B cell (primary cell): ENCODE results near the gene ATCAY. TPM values are rescaled to one million over a fixed set of nuclear protein-coding genes. Genes with fewer than 3 reads are reported as not detected.

ENCODE experiments used
- ATAC-seq: fragments of 200-7000 bp; cut with Tn5 transposase; one replicate; pipeline ENCODE4 v1.10.0; 2021; ENCODE audit warnings: low read depth, mild to moderate bottlenecking, moderate number of reproducible peaks, moderate library complexity
- CTCF ChIA-PET: fragments of 350-600 bp; sonication (Branson Sonifier 250); formaldehyde crosslinking; loops from one replicate; lab custom pipeline; 2021; ENCODE audit warnings: antibody characterized with exemption, inconsistent platforms; lab: Charles Lee
- POLR2A ChIA-PET: fragments of 350-600 bp; sonication (Branson Sonifier 250); formaldehyde crosslinking; loops from one replicate; lab custom pipeline; 2021; ENCODE audit warnings: antibody characterized with exemption; lab: Charles Lee
- DNase-seq: peaks from one replicate; pipeline ENCODE4 v3.0.0; 2013
- H2AFZ ChIP-seq: 2 replicates; pipeline ENCODE4 v1.6.1; 2012; ENCODE audit warnings: mild to moderate bottlenecking, low read depth, low read length; ENCODE audit not compliant: insufficient read depth, poor library complexity, severe bottlenecking
- H3K27ac ChIP-seq, 2 donors: 1 replicate in 1 of 2; 2 replicates in 1 of 2; pipeline ENCODE4 v1.5.1; 2012 to 2013; ENCODE audit warnings: low read length in 2 of 2, mild to moderate bottlenecking in 2 of 2, moderate library complexity in 1 of 2
- H3K27me3 ChIP-seq, 4 experiments: fragments of 200-600 bp in 1 of 4; sonication (generic) in 1 of 4; replicated peaks in 1 of 4; 1 replicate in 2 of 4; 2 replicates in 2 of 4; pipeline versions ENCODE4 v1.6.1 to v1.7.0; 2013 to 2016; ENCODE audit warnings: low read length in 3 of 4, mild to moderate bottlenecking in 2 of 4, mixed read lengths in 1 of 4, moderate library complexity in 1 of 4; ENCODE audit not compliant: insufficient read depth in 4 of 4, control insufficient read depth in 3 of 4; ENCODE audit errors: control extremely low read depth in 1 of 4
- H3K36me3 ChIP-seq, 2 experiments: replicated peaks in 1 of 2; 1 replicate in 1 of 2; 2 replicates in 1 of 2; pipeline versions ENCODE4 v1.6.1 to v1.7.1; 2013; ENCODE audit warnings: low read length in 1 of 2; ENCODE audit not compliant: insufficient read depth in 2 of 2, control insufficient read depth in 1 of 2; ENCODE audit errors: control extremely low read depth in 1 of 2, extremely low read depth in 1 of 2
- H3K4me1 ChIP-seq, 2 donors: fragments of 200-600 bp in 1 of 2; sonication (generic) in 1 of 2; 1 replicate in 1 of 2; 2 replicates in 1 of 2; pipeline versions ENCODE4 v1.5.1 to v1.6.1; 2013 to 2017; ENCODE audit warnings: low read length in 2 of 2; ENCODE audit not compliant: control insufficient read depth in 2 of 2, insufficient read depth in 2 of 2
- H3K4me2 ChIP-seq: replicated peaks from 2 replicates; pipeline ENCODE3; 2012; ENCODE audit warnings: mild to moderate bottlenecking, low read depth, low read length; ENCODE audit not compliant: poor library complexity, severe bottlenecking
- H3K4me3 ChIP-seq, 5 experiments: fragments of 200-600 bp in 1 of 5; sonication (generic) in 1 of 5; 1 replicate in 3 of 5; 2 replicates in 2 of 5; pipeline versions ENCODE4 v1.5.1 to v1.7.0; 2011 to 2016; ENCODE audit warnings: low read length in 4 of 5, mild to moderate bottlenecking in 4 of 5, low read depth in 2 of 5, control low read depth in 1 of 5, moderate library complexity in 1 of 5; ENCODE audit not compliant: insufficient read depth in 1 of 5; ENCODE audit errors: control extremely low read depth in 1 of 5, extremely low read depth in 1 of 5
- H3K79me2 ChIP-seq: fragments of 200-600 bp; sonication (generic); one replicate; pipeline ENCODE4 v1.6.0; 2016; ENCODE audit warnings: low read length; ENCODE audit not compliant: control insufficient read depth, insufficient read depth
- H3K9ac ChIP-seq: fragments of 200-600 bp; sonication (generic); 2 replicates; pipeline ENCODE4 v1.6.1; 2017; ENCODE audit warnings: mild to moderate bottlenecking, low read length, moderate library complexity
- H3K9me3 ChIP-seq, 3 donors: one replicate each; pipeline versions ENCODE4 v1.6.1 to v1.7.1; 2013; ENCODE audit warnings: low read length in 2 of 3; ENCODE audit not compliant: control insufficient read depth in 2 of 3, insufficient read depth in 1 of 3; ENCODE audit errors: control extremely low read depth in 1 of 3
- H4K20me1 ChIP-seq: 2 replicates; pipeline ENCODE4 v1.6.0; 2012; ENCODE audit warnings: mild to moderate bottlenecking, low read length; ENCODE audit not compliant: insufficient read depth, control insufficient read depth, poor library complexity, severe bottlenecking
- H3K27ac Mint-ChIP-seq: one replicate; pipeline ENCODE4 v1.8.0; 2021; ENCODE audit warnings: mixed read lengths
- H3K27me3 Mint-ChIP-seq: one replicate; pipeline ENCODE4 v1.8.0; 2021; ENCODE audit warnings: mixed read lengths
- H3K4me1 Mint-ChIP-seq: one replicate; pipeline ENCODE4 v1.8.0; 2021; ENCODE audit warnings: mixed read lengths
- H3K4me3 Mint-ChIP-seq: one replicate; pipeline ENCODE4 v1.8.0; 2021; ENCODE audit warnings: mixed read lengths
- H3K9me3 Mint-ChIP-seq: one replicate; pipeline ENCODE4 v1.8.0; 2022; ENCODE audit warnings: mixed read lengths; ENCODE audit not compliant: insufficient read depth
- CTCF ChIP-seq: fragments of 200-600 bp; IDR thresholded peaks from one replicate; pipeline ENCODE4 v1.8.0; 2022; ENCODE audit warnings: antibody characterized with exemption, mild to moderate bottlenecking
- EZH2 ChIP-seq: IDR thresholded peaks from 2 replicates; pipeline ENCODE4 v1.6.1; 2012; ENCODE audit warnings: borderline replicate concordance, low read depth, mild to moderate bottlenecking, moderate library complexity, low read length; ENCODE audit not compliant: insufficient read depth, poor library complexity, severe bottlenecking
- WGBS: methylation state at CpG from one replicate; pipeline ENCODE4 v1.1.5; 2013; ENCODE audit warnings: missing lambda C conversion rate; ENCODE audit not compliant: insufficient coverage; 5-methylcytosine and 5-hydroxymethylcytosine counted together
- intact Hi-C: fragments of 100-400 bp; cut with micrococcal nuclease; formaldehyde crosslinking; loops from one replicate; pipeline ENCODE4 v1.10.0; 2022
- polyA plus RNA-seq: library from polyadenylated mRNA; depleted of rRNA; stranded (reverse); fragments of >200 nt; gene quantifications from 2 replicates; pipeline ENCODE4 v1.2.3, GENCODE V29; 2012
- total RNA-seq, 2 donors: library from RNA; stranded (reverse); fragments of 120-200 nt in 1 of 2; gene quantifications; 1 replicate in 1 of 2; 2 replicates in 1 of 2; pipeline versions ENCODE4 v1.2.3 to v1.2.4, GENCODE V29; 2013 to 2022

The ATCAY gene
- total and polyA plus RNA-seq, 2 donors (not counting 1 experiment from before 2014, with no cell fraction given) = not detected

GRCh38 chr19:3862826-3863500, 17.5 kb upstream of the ATCAY start:
- Histone ChIP-seq H3K4me1 (peaks cover under 1 to 2% of the 10 kb centered on the region in 2 donors), H2AFZ (no peak overlapping the region), H3K27ac (no peak overlapping the region), H3K4me3 (no peak overlapping the region), H3K36me3 (no peaks in the 10 kb centered on the region), H3K4me2 (no peak overlapping the region), H4K20me1 (no peaks in the 10 kb centered on the region), H3K27me3 (peaks cover 0 to 14% (median 7%) of the 10 kb centered on the region in 4 experiments), H3K9me3 (no peaks in the 10 kb centered on the region), H3K79me2 (no peaks in the 10 kb centered on the region), H3K9ac (no peak overlapping the region)
- WGBS = 90% methylated on average over 21 of the region's 25 CpGs
- no peak for TF ChIP-seq CTCF
- no peak for TF ChIP-seq EZH2
- Mint-ChIP-seq H3K9me3 (no peaks in the 10 kb centered on the region), H3K4me3 (no peak overlapping the region), H3K4me1 (peaks cover 4% of the 10 kb centered on the region), H3K27ac (no peak overlapping the region), H3K27me3 (peaks cover 23% of the 10 kb centered on the region)
- ChIA-PET POLR2A (no interaction called here), CTCF (no interaction called here)
- ATAC-seq (no peak), DNase-seq (no peak)
- intact Hi-C loops = no loop called here

DNA sequence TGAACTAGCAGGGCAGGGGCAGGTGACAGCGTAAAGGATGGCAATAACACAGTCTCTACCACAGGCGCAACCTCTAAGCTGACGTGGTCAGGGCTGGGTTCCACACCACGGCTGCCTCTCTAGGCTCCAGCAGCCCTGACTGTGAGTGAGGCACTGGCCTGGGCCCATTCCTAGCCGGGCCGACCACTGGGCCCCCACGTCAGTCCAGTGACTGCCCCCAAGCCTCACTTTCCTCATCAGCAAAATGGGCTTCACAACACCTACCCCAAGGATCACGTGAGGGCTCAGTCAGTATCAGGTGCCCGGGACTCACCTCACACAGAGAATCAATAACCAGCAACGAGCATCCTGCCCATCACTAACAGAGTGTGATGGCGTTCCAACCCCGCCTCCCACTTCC, 16.8 kb upstream of the ATCAY start:
- Mint-ChIP-seq H3K27ac (no peak overlapping the region), H3K4me1 (no peaks in the 10 kb centered on the region), H3K9me3 (no peaks in the 10 kb centered on the region), H3K27me3 (peaks cover 27% of the 10 kb centered on the region), H3K4me3 (no peak overlapping the region)
- H3K9me3 ChIP-seq = no peaks in the 10 kb centered on the region
- H3K79me2 ChIP-seq = no peaks in the 10 kb centered on the region
- TF ChIP-seq EZH2 (no peak), CTCF (no peak)
- ChIA-PET POLR2A (no interaction called here), CTCF (no interaction called here)
- no peaks in the 10 kb centered on the region for H4K20me1 ChIP-seq
- H2AFZ ChIP-seq = no peak overlapping the region
- no peak overlapping the region for H3K9ac ChIP-seq
- no peak overlapping the region for H3K4me2 ChIP-seq
- 88% methylated on average over 8 of the region's 12 CpGs for WGBS
- no peak overlapping the region for H3K27ac ChIP-seq
- ATAC-seq (no peak), DNase-seq (no peak)
- H3K4me3 ChIP-seq = no peak overlapping the region
- no peaks in the 10 kb centered on the region for H3K36me3 ChIP-seq
- H3K27me3 ChIP-seq = peaks cover 0 to 18% (median 10%) of the 10 kb centered on the region in 4 experiments
- H3K4me1 ChIP-seq = peaks cover 0 to 7% of the 10 kb centered on the region in 2 donors
- intact Hi-C loops = no loop called here
